ENCODE data around the gene CDHR2.

The CDHR2 gene

GRCh38 chr5:176514244-176514950 is 34.7 kb upstream of the CDHR2 start:
- TF ChIP-seq CTCF (conservative IDR thresholded peaks at IDR 0.05), result no peak
- H3K27ac ChIP-seq, result peak overlapping the region; percentile 27; the same call in 1 of the 2 replicates

GRCh38 chr5:176515396-176515795 is 33.7 kb upstream of the CDHR2 start:
- TF ChIP-seq CTCF (conservative IDR thresholded peaks at IDR 0.05), result no peak
- H3K27ac ChIP-seq, result no peak overlapping the region

- no peak for TF ChIP-seq CTCF (conservative IDR thresholded peaks at IDR 0.05)
- H3K27ac ChIP-seq, result no peak overlapping the region
Measured at GRCh38 chr5:176517053-176517661, 32.0 kb upstream of the CDHR2 start.

- no peak for TF ChIP-seq CTCF (conservative IDR thresholded peaks at IDR 0.05)
- no peak overlapping the region for H3K27ac ChIP-seq
Measured at GRCh38 chr5:176519810-176520720, 29.1 kb upstream of the CDHR2 start.

- no peak overlapping the region for H3K27ac ChIP-seq
- TF ChIP-seq CTCF (conservative IDR thresholded peaks at IDR 0.05), result no peak
Measured at GRCh38 chr5:176521286-176521685, 27.9 kb upstream of the CDHR2 start.

- no peak overlapping the region for H3K27ac ChIP-seq
- no peak for TF ChIP-seq CTCF (conservative IDR thresholded peaks at IDR 0.05)
Measured at GRCh38 chr5:176521699-176522263, 27.4 kb upstream of the CDHR2 start.

- H3K27ac ChIP-seq, result no peak overlapping the region
- TF ChIP-seq CTCF (conservative IDR thresholded peaks at IDR 0.05), result no peak
Measured at GRCh38 chr5:176524138-176524537, 25.0 kb upstream of the CDHR2 start.

Data from VCaP (cell line).